Right atrium auricular region (tissue), 2 donors: Measurements from ENCODE around the gene FLAD1. TPM values are rescaled to one million over a fixed set of nuclear protein-coding genes. Genes with fewer than 3 reads are reported as not detected.

Source experiments
- DNase-seq: peaks from one replicate; pipeline ENCODE4 v3.0.0-alpha.2; 2019; ENCODE audit warnings: low spot score
- H3K27ac ChIP-seq, 2 donors: fragments of 200-600 bp; sonication (generic); 1 replicate in 1 of 2; 2 replicates in 1 of 2; pipeline ENCODE4 v1.5.1; 2016 to 2019
- H3K27me3 ChIP-seq, 2 donors: fragments of 200-600 bp; sonication (generic); one replicate each; pipeline versions ENCODE4 v1.5.1 to v1.6.0; 2017 to 2019
- H3K36me3 ChIP-seq: fragments of 200-600 bp; sonication (generic); one replicate; pipeline ENCODE4 v1.5.1; 2016
- H3K4me1 ChIP-seq, 2 donors: fragments of 200-600 bp; sonication (generic); one replicate each; pipeline versions ENCODE4 v1.5.1 to v1.6.0; 2017 to 2019
- H3K4me3 ChIP-seq, 2 donors: fragments of 200-600 bp; sonication (generic); 1 replicate in 1 of 2; 2 replicates in 1 of 2; pipeline ENCODE4 v1.5.1; 2017 to 2019; ENCODE audit warnings: mild to moderate bottlenecking in 1 of 2, moderate library complexity in 1 of 2
- H3K9me3 ChIP-seq, 2 donors: fragments of 200-600 bp; sonication (generic); one replicate each; pipeline ENCODE4 v1.5.1; 2019
- total RNA-seq, 2 donors: library from RNA; depleted of rRNA; stranded (reverse); fragments of >200 nt; gene quantifications; one replicate each; pipeline ENCODE4 v1.1.0, GENCODE V29; 2016
- TF ChIP-seq, protein P1 (sequence below), 2 donors: fragments of 200-600 bp; sonication (generic); IDR thresholded peaks; one replicate each; pipeline ENCODE4 v1.5.1; 2019; ENCODE audit warnings: antibody characterized with exemption in 2 of 2

The FLAD1 gene
- total RNA-seq, 2 donors from 2014 or later: 19.5 to 24.8 TPM

DNA sequence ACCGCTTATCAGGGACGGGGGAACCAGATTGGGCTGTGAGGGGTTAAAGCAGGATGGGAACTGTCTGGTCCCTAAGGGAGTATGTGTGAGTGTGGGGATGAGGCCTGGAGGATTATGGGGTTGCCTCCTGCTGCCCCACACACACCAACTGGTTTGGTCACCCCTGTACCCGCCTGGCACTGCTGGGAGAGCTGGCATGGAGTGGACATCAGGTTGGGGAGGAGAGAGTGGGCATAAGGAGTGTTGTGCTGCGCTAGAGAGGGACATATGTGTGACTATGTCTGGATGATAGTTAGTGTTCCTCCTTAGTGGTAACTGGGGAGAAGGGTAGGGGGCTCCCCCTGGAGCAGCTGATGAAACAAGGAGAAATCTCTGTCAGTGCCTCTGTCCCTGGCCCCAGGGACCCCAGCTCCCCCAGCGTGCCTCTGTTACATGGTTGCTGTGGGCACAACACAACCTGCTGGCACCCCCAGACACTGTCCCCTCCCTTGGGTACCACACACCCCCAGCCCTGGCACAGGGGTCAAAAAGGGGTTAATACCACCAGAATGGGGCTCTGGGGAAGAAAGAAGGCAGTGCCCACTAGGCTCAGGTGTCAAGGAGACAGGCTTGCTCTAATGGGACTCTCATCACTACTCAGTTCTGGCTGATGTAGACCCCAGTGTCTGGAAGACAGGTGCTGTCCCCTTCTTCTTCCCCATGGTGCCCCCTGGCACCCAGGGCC, 21.4 kb downstream of the FLAD1 start:
- Histone ChIP-seq H3K27ac (peak overlapping the region; percentile 98 to 99), H3K4me1 (peaks cover 0 to 68% of the 10 kb centered on the region in 2 donors), H3K4me3 (peak overlapping the region; percentile 87 to 92), H3K27me3 (no peaks in the 10 kb centered on the region), H3K36me3 (no peaks in the 10 kb centered on the region), H3K9me3 (no peaks in the 10 kb centered on the region)
- TF ChIP-seq, protein P1, sequence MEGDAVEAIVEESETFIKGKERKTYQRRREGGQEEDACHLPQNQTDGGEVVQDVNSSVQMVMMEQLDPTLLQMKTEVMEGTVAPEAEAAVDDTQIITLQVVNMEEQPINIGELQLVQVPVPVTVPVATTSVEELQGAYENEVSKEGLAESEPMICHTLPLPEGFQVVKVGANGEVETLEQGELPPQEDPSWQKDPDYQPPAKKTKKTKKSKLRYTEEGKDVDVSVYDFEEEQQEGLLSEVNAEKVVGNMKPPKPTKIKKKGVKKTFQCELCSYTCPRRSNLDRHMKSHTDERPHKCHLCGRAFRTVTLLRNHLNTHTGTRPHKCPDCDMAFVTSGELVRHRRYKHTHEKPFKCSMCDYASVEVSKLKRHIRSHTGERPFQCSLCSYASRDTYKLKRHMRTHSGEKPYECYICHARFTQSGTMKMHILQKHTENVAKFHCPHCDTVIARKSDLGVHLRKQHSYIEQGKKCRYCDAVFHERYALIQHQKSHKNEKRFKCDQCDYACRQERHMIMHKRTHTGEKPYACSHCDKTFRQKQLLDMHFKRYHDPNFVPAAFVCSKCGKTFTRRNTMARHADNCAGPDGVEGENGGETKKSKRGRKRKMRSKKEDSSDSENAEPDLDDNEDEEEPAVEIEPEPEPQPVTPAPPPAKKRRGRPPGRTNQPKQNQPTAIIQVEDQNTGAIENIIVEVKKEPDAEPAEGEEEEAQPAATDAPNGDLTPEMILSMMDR (IDR thresholded peaks at IDR 0.05): no peak
- DNase-seq: no peak

DNA sequence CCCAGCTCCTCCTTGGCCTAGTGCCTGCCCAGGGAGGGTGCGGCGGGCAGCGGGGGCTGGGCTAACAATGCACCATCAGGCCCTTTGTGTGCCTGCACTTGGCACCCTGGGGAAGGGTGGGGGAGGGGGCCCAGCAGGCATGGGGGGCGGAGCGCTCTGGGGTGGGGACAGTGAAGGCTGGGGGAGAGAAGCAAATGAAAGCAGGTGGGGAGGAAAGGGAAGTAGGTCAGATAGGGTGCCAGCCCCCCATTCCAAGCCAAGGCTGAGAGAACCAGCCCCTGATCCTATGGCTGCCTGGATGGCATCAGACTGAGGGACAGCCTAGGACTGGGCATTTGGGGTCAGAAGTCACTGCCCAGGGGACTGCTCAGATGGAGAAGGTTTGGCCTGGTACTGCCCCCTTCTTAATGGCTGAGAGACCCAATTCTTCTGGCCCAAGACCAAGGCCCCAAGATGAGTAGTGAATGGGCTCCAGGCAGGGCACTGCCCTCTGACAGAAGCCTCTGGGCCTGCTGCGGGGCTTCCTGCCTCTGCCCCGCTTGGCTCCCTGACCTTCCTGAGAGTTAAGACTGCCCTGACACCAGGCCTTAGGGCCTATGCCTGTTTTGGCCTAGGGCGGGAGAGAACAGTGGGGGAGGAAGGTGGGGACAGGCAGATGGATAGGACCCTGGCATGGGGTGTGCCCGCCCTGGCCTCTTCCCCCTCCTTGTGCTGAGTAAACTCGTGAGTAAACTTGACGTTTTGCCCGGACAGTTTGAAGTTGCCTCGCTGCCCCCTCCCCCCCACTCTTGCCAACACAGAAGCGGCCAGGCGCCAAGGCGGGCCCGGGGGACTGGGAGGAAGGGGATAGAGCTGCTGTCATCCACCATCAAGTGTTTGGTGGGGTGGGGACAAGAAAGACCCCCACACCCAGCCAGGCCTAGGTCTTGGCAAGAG, 22.2 kb downstream of the FLAD1 start:
- H3K4me3 ChIP-seq: peak overlapping the region in 1 of 2 donors; percentile 87
- peaks cover 0 to 68% of the 10 kb centered on the region in 2 donors for H3K4me1 ChIP-seq
- peak overlapping the region; percentile 98 to 99 for H3K27ac ChIP-seq
- no peaks in the 10 kb centered on the region for H3K36me3 ChIP-seq
- TF ChIP-seq, protein P1 (IDR thresholded peaks at IDR 0.05): no peak
- peak; percentile 84 for DNase-seq
- no peaks in the 10 kb centered on the region for H3K9me3 ChIP-seq
- no peaks in the 10 kb centered on the region for H3K27me3 ChIP-seq

DNA sequence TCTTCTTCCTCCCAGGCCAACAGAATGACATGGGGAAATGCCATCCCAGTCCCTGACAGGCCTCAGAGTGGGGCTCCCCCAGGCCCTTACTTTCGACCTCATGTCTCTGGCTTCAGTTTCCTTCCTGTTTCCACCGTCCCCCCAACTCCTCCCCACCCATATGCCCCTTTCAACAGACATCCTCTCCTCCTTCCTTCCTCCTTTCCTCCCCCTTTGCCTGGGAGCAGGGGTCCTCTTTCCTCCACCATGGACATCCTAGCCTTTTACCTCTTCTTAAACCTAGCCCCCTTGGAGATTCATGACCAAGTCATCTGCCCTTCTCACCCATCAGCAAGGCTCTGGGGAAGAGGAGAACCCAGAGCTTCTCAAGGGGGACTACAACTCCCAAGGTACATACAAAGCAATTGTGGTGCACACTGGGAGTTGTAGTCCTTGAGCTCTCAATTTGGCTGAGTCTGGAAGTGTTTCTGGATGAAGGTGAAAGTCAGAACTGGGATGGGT, 23.5 kb downstream of the FLAD1 start:
- TF ChIP-seq, protein P1 (IDR thresholded peaks at IDR 0.05): no peak
- H3K36me3 ChIP-seq: no peaks in the 10 kb centered on the region
- H3K27ac ChIP-seq: peak overlapping the region; percentile 98 to 99
- H3K9me3 ChIP-seq: no peaks in the 10 kb centered on the region
- no peaks in the 10 kb centered on the region for H3K27me3 ChIP-seq
- peaks cover 0 to 80% of the 10 kb centered on the region in 2 donors for H3K4me1 ChIP-seq
- no peak for DNase-seq
- H3K4me3 ChIP-seq: no peak overlapping the region

DNA sequence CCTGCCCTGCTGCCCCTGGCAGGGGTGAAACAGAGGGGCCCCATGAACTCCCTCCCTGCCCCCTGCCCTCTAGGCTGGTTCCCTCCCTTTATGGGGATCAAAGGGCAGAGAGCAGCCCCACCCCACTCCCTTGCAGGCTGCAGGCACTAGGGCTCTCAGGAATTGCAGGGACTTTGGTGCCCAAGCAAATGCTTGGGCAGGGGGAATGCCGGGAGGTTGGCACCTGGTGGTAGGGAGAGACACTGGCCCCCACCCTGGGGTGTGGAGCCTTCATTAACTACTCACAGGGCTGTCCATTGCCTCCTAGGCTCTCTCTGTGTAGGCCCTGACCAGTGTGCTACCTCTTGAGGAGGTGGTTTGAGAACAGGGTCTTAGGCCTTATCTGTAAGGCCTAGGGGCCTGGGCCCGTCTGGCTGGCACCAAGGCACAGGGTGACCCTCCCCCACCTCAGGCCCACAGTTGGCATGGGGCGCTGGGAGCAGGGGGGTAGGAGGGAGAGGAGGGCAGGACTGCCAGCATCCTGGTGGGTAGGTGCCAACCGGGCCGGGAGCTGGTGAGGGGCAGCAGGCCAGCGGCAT, 24.2 kb downstream of the FLAD1 start:
- H3K4me3 ChIP-seq: peak overlapping the region in 1 of 2 donors; percentile 20
- TF ChIP-seq, protein P1 (IDR thresholded peaks at IDR 0.05): no peak
- peak overlapping the region; percentile 98 to 99 for H3K27ac ChIP-seq
- H3K27me3 ChIP-seq: no peaks in the 10 kb centered on the region
- no peaks in the 10 kb centered on the region for H3K36me3 ChIP-seq
- H3K4me1 ChIP-seq: peaks cover 0 to 86% of the 10 kb centered on the region in 2 donors
- H3K9me3 ChIP-seq: no peaks in the 10 kb centered on the region
- no peak for DNase-seq

DNA sequence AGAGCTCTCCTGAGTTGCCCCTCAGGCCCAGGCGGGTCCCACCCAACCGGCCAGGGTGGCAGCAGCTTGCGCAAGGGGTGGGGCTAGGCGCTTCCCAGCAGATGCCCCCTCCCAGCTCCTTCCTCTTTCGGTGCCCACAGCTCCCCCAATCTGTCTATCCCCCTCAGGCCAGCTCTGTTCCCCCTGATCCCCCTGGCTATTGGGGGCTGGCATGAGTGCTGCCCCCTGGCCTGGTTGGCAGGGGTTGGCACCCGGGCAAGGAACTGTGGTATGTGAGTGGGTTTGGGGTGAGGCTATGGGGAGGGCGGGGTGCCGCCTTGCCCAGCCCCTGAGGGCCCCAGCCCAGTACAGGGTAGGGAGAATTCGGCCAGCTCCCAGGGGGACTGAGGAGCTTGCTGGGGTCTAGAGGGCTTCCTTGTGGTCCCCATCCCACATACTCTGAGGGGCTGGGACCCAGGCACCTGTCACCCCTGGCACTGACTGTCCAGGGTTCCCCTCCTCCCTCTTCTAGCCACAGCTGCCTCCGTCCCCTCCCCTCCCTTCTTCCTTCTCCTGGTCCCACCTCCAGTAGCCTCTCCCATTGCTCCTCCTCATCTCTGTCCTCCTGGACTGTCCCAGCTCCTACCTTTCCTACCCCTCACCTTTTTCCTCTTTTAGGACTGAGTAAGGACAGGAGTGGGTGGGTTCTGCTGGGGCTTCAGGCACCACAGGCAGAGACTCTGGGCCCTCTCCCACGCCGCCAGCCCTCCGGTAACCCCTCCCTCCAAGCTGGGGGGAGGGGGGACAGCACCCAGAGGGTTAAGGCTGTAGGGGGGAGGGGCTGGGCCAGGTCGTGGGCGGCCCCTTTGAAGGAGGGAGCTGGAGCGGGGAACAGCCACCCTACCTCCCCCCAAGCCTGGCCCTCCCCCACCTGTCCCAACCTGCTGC, 25.1 kb downstream of the FLAD1 start:
- TF ChIP-seq, protein P1 (IDR thresholded peaks at IDR 0.05): no peak
- no peaks in the 10 kb centered on the region for H3K27me3 ChIP-seq
- H3K9me3 ChIP-seq: no peaks in the 10 kb centered on the region
- DNase-seq: no peak
- H3K4me3 ChIP-seq: peak overlapping the region; percentile 7 to 20
- H3K4me1 ChIP-seq: peaks cover 0 to 93% of the 10 kb centered on the region in 2 donors
- H3K27ac ChIP-seq: peak overlapping the region; percentile 98 to 99
- no peaks in the 10 kb centered on the region for H3K36me3 ChIP-seq
